ENCODE results near the gene GOLPH3L.
A peak's percentile ranks its signal among the peaks of the same experiment; 100 is the strongest.
"Not testable (repeated sequence)": the region's sequence is repeated elsewhere in the genome, so short reads cannot be mapped to it uniquely, and the experiment has no call there.

The GOLPH3L gene

DNA sequence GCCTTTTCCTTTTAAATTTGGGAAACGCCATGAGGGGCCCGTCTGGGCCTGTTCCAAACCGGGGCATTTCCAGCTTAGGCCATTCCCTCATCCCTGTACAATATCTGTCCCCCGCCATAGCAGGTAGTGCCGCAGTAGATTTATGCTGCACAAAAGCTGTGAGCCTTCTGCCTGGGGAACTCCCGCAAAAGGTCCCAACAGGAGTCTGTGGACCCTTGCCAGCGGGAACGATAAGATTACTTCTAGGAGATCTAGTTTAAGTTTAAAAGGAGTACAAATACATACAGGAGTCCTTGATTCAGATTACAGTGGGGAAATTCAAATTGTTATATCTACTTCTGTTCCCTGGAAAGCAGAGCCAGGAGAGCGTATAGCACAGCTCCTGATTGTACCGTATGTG, 42.3 kb downstream of the GOLPH3L start:
- not testable (repeated sequence) for DNase-seq

DNA sequence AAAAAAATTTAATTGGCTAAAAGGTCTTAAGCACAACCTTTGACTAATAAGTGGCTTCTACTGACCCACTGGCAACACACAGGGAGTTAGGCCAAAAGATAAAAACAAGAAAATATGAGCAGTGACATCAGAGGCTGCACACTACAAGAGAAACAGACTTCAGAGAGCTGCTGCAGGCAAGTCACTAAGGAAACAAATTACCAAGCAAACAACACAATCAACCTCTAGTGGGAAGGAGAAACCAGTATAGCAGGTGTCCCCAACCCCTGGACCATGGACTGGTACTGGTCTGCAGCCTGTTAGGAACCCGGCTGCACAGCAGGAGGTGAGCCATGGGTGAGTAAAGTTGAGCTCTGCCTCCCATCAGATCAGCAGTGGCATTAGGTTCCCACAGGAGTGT, 46.8 kb downstream of the GOLPH3L start:
- DNase-seq: peak; percentile 4

DNA sequence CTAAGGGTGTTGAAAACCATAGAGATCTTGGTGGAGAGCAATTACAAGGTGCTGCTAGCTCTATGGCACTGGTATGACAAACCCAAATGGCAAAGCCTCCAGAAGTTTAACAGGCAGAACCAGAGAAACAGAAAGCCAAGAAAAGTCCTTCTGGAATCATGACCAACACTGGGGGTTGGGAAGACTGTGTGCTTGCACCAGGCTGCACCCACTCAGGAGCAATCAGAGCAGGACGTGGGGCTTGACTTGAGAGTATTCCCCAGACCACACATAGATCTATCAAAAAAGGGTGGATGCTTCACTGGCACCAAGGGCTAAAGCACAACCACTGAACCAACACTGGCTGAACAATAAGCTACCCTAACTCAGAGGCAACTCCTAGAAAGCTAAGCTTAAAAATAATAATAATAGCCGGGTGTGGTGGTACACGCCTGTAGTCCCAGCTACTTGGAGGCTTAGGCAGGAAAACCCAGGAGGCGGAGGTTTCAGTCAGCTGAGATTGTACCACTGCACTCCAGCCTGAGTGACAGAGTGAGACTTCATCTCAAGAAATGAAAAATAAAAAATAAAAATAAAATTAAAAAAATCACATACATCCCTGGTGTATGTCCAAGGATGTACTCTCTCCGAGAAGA, 47.4 kb downstream of the GOLPH3L start:
- no peak for DNase-seq

DNA sequence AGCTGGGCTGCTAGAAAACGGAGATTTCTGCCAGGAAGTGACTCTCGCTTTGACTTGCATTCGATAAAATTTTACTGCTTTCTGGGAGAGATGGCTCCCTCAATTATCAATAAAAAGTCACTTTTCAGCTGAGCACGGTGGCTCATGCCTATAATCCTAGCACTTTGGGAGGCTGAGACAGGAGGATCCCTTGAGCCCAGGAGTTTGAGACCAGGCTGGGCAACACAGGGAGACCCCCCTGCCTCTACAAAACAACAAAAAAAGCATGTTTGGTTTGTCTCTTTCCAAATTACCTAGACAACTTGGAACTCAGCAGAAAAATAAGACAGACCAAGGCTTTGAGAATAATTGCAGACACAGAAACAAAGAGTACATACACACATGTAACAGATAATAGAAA, 54.7 kb downstream of the GOLPH3L start:
- DNase-seq: no peak

GRCh38 chr1:150641126-150641815, 55.7 kb downstream of the GOLPH3L start:
- not testable (repeated sequence) for DNase-seq

GRCh38 chr1:150638430-150638829, 58.5 kb downstream of the GOLPH3L start:
- DNase-seq: not testable (repeated sequence)

GRCh38 chr1:150634839-150635622, 61.9 kb downstream of the GOLPH3L start:
- not testable (repeated sequence) for DNase-seq

DNA sequence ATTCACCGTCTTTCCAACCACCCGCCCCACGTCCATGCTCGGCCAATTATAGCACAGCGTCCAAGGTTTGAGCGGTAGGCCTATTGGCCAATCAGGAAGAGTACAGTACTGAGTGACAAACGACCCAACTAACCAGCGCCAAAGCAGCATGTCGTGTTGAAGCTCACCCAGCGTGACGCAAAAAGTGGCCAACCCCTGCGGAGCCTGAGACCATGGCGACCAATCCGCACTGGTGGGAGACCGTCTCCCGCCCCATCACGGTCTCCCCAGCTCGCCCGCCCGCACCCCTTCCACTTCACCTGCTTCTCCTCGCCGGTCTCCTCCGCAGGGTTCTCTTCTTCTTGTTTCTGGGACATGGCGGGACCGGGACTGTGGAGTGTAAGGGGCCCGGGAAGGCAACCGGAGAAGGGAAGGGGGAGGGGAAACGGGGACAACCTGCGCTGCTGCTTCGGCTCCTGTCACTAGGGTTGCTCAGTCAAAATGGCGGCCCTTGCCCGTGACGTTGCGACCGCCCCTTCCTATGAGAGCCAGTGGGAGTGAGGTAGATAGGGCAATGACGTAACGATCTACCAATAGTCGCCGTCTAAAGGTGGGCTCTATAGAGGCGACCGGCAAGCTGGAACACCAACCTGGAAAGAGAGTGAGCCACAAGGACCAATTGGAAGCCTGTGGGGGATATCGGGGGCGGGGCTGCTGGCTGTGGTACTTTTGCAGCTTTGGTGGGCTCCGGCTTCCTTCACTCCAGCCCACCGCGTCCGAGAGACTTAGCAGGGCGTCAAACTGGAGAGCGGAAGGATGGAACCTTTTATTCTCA, 67.6 kb downstream of the GOLPH3L start, which contains the start of gene ENSA:
TSS of gene ENSA (minus strand) at position 498 of the 814 bp plus-strand sequence. CDS start at position 356, 142 bp downstream.
- peak; percentile 92 for DNase-seq

- no peak for DNase-seq
Observed at GRCh38 chr1:150628766-150629114, 68.2 kb downstream of the GOLPH3L start.

DNA sequence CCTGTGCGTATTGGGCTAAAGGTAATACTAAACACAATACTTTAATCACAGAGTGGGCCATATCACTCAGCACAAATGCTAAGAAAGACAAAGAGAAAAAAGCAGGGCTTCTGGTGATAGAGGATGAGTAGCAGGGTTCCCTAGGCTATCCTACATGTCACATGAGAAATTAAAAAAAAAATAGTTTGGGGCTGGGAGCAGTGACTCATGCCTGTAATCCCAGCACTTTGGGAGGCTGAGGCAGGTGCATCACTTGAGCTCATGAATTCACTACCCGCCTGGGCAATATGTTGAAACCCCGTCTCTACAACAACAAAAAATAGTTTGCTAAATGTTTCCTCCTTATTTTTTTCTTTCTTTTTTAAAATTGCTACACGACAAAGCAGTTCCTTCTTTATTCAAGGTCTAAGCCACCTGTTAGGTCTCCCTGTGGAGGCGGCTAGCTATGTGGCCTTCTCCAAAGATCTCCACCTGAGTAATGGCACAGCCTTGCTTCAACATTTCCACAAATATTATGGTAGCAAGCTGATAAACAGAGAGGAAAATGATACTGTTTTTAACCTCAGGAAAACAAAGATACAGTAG, 69.0 kb downstream of the GOLPH3L start:
- no peak for DNase-seq

DNA sequence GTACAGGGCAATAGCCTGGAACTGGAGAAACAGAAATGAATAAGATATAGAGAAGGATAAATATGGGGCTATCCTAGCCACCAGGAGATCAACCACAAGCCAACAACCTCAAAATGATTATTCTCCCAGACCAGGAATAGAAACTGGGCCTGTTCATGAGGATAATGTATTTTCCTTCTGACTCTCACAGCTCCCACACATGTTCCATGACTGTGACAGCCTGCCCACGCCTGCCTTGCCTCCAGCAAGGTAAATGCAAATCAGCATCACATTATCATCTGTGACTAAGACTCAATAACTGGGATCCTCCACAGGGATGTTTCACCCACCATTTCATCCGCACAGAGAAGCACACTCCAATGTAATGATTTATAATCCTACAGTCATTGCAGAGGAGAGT, 70.8 kb downstream of the GOLPH3L start:
- DNase-seq: no peak

DNA sequence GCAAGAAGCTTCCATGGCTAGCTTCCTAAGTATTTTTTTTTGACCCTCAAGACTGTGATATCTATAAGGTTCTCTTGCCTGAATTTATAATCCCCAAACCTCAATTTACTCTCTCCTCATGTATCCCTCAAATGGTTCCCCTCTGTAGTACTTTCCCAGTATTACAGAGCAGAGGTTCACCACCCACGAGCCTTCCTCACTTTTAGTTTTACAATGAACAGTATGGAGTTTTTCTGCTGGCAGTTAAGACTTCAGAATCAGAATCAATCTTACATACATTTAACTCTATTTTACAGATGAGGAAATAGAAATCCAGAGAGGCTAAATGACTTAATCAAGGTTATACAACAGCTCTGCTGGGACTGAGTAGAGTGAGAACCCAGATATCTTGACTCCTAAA, 72.4 kb downstream of the GOLPH3L start:
- not testable (repeated sequence) for DNase-seq

- DNase-seq: not testable (repeated sequence)
Observed at GRCh38 chr1:150624134-150624533, 72.8 kb downstream of the GOLPH3L start.

DNA sequence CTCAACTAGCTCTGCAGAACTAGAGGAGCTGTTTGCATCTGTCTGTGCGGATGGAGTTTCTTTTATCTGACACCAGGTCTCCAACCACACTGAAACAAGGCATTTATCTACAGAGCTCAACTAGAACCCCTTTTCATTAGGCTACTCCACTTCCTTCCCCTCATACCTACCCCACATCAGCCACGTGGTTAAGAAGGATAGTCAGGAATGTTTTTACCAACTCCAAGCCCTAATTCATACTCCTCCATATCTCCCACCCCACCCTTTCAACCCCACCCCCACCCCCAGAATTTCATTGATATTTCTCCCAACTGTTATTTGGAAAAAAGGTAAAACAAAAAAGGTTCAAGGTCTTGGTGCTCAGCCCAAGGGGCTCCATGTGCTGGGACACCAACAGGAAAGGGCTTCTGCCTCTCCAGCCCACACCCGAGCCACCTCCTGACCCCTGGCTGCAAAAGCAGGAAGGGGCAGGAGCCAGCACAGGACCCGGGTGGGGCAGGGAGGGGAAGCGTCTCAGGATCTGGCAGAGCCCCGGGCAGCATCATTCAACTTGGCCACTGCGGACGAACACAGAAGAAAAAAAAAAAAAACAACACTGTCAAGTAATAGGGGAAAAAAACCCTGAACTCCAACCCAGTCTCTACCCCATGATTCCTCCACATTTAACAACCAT, 74.5 kb downstream of the GOLPH3L start:
- no peak for DNase-seq

GRCh38 chr1:150621497-150622302, 75.3 kb downstream of the GOLPH3L start:
- peak; percentile 65 for DNase-seq

GRCh38 chr1:150620919-150621318, 76.0 kb downstream of the GOLPH3L start:
- no peak for DNase-seq

GRCh38 chr1:150619576-150620509, 77.1 kb downstream of the GOLPH3L start:
- DNase-seq: no peak

DNA sequence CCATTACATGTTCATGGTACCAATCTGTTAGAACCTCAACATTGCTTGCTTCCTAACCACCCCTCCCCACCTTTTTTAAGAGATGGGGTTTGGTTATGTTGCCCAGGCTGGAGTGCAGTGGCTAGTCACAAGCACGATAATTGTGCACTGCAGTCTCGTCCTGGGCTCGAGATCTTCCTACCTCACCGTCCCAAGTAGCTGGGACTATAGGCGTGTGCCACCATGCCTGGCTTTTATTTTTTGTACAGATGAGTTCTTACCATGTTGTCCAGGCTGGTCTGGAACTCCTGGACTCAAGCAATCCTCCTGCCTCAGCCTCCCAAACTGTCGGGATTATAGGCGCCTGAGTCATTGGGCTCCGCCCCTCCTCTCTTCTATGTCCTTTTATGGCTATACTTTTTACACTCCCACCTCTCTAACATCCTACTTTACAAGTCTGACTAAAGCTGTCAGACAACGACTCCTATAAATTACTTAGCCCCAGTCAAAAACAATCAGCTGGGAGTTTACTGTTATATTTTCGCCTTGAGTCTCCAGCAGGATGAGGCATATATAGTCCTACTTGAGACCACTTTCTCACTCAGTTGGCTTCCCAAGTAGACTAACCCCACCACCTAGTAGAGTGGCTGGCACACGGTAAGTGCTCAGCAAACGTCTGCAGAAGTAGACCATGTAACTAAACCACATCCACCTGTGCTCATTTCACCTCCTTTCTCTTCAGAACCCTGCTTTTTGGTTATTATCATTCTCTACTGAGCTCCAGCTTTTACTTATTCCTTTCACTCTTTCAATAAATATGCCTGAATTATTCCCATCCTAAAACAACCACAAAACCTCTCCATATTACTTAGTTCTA, 81.4 kb downstream of the GOLPH3L start:
- DNase-seq: no peak

All from activated CD4-positive, alpha-beta T cell treated with anti-CD3 and anti-CD28 coated beads, Interleukin-2, amount 50 U/mL, for 1 hour (primary cell).